SK-N-SH treated with all-trans-retinoic acid at 6 μM for 48 hours (cell line): ENCODE data around the gene STK11IP.

ENCODE experiments used
- ATAC-seq: fragments of 200-7000 bp; cut with Tn5 transposase; 3 replicates; pipeline ENCODE4 v1.9.1; 2020; ENCODE audit warnings: mild to moderate bottlenecking, moderate library complexity
- ARNTL ChIP-seq: fragments of 450-650 bp; formaldehyde crosslinking; IDR thresholded peaks from 2 replicates; pipeline ENCODE4 v1.5.0; 2020; ENCODE audit warnings: low read depth, mild to moderate bottlenecking, moderate library complexity, borderline replicate concordance
- BACH2 ChIP-seq: fragments of 250-450 bp; sonication (Bioruptor Pico); IDR thresholded peaks from 2 replicates; pipeline ENCODE4 v1.9.0; 2021; ENCODE audit warnings: mild to moderate bottlenecking, borderline replicate concordance
- CSDC2 ChIP-seq: fragments of 250-450 bp; sonication (Bioruptor Pico); IDR thresholded peaks from 2 replicates; pipeline ENCODE4 v1.5.0; 2020; ENCODE audit warnings: mild to moderate bottlenecking, moderate library complexity
- GLIS3 ChIP-seq: fragments of 250-450 bp; sonication (Bioruptor Pico); IDR thresholded peaks from 2 replicates; pipeline ENCODE4 v1.5.0; 2020; ENCODE audit warnings: mild to moderate bottlenecking, moderate library complexity
- ISL1 ChIP-seq: fragments of 250-450 bp; sonication (Bioruptor Pico); IDR thresholded peaks from 2 replicates; pipeline ENCODE4 v2.1.2; 2022; ENCODE audit warnings: mild to moderate bottlenecking, moderate library complexity
- OSR1 ChIP-seq: fragments of 250-450 bp; sonication (Bioruptor Pico); IDR thresholded peaks from 2 replicates; pipeline ENCODE4 v1.8.0; 2022; ENCODE audit warnings: moderate library complexity, mild to moderate bottlenecking, inconsistent platforms
- PPARA ChIP-seq: fragments of 250-450 bp; sonication (Bioruptor Pico); IDR thresholded peaks from 2 replicates; pipeline ENCODE4 v1.5.0; 2020; ENCODE audit warnings: mild to moderate bottlenecking, borderline replicate concordance
- RARB ChIP-seq: fragments of 250-450 bp; sonication (Bioruptor Pico); IDR thresholded peaks from 2 replicates; pipeline ENCODE4 v1.8.0; 2021; ENCODE audit warnings: mild to moderate bottlenecking, moderate library complexity
- TCF4 ChIP-seq: fragments of 250-450 bp; sonication (Bioruptor Pico); IDR thresholded peaks from 2 replicates; pipeline ENCODE4 v1.8.0; 2021; ENCODE audit warnings: mild to moderate bottlenecking, moderate library complexity, borderline replicate concordance
- ZC3H10 ChIP-seq: fragments of 250-450 bp; sonication (Bioruptor Pico); IDR thresholded peaks from 2 replicates; pipeline ENCODE4 v1.5.1; 2021; ENCODE audit warnings: mild to moderate bottlenecking, moderate library complexity
- ZFP3 ChIP-seq: fragments of 250-450 bp; sonication (Bioruptor Pico); IDR thresholded peaks from 2 replicates; pipeline ENCODE4 v1.5.0; 2020; ENCODE audit warnings: mild to moderate bottlenecking, moderate library complexity
- ZFP30 ChIP-seq: fragments of 450-650 bp; formaldehyde crosslinking; IDR thresholded peaks from 2 replicates; pipeline ENCODE4 v1.5.0; 2022; ENCODE audit warnings: mild to moderate bottlenecking, moderate library complexity
- ZNF565 ChIP-seq: fragments of 450-650 bp; formaldehyde crosslinking; conservative IDR thresholded peaks from 2 replicates; pipeline ENCODE4 v1.5.0; 2020; ENCODE audit warnings: low read depth, mild to moderate bottlenecking, moderate library complexity
- ZNF8 ChIP-seq: fragments of 450-650 bp; formaldehyde crosslinking; IDR thresholded peaks from 2 replicates; pipeline ENCODE4 v1.5.0; 2020; ENCODE audit warnings: mild to moderate bottlenecking, moderate library complexity
- TF ChIP-seq, protein P1 (sequence below): fragments of 250-450 bp; sonication (Bioruptor Pico); IDR thresholded peaks from 2 replicates; pipeline ENCODE4 v1.5.1; 2020; ENCODE audit warnings: low read depth, mild to moderate bottlenecking, moderate library complexity
- TF ChIP-seq, protein P2 (sequence below): fragments of 250-450 bp; sonication (Bioruptor Pico); IDR thresholded peaks from 2 replicates; pipeline ENCODE4 v1.5.0; 2020; ENCODE audit warnings: mild to moderate bottlenecking, moderate library complexity
- TF ChIP-seq, protein P3 (sequence below): fragments of 250-450 bp; sonication (Bioruptor Pico); IDR thresholded peaks from 2 replicates; pipeline ENCODE4 v1.8.0; 2020; ENCODE audit warnings: mild to moderate bottlenecking, moderate library complexity, borderline replicate concordance
- TF ChIP-seq, protein P4 (sequence below): fragments of 250-450 bp; sonication (Bioruptor Pico); IDR thresholded peaks from 2 replicates; pipeline ENCODE4 v1.5.1; 2021; ENCODE audit warnings: mild to moderate bottlenecking, moderate library complexity
- TF ChIP-seq, protein P5 (sequence below): fragments of 250-450 bp; sonication (Bioruptor Pico); IDR thresholded peaks from 2 replicates; pipeline ENCODE4 v1.8.0; 2021; ENCODE audit warnings: low read depth, mild to moderate bottlenecking, moderate library complexity, borderline replicate concordance

The STK11IP gene

DNA sequence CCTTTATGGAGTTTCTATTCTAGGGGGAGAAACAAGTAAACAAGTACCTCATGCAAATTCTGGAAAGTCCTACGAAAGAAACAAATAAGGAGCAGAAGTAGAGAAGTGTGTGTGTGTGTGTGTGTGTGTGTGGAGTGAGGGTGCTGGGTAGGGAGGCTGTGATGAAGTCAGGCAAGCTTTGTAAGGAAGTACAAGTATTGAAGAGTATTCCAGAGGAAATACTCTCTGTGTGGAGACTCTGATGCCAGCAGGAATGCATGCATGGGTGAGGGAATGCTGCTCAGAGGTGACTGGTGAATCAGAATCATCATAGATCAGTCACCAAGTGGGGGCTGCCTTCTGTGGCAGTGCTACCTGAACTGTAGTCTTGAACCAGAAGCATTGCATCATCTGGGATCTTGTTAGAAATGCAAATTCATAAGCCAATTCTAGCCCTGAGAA is 64.3 kb downstream of the STK11IP start (continued):
- TF ChIP-seq, protein P1, sequence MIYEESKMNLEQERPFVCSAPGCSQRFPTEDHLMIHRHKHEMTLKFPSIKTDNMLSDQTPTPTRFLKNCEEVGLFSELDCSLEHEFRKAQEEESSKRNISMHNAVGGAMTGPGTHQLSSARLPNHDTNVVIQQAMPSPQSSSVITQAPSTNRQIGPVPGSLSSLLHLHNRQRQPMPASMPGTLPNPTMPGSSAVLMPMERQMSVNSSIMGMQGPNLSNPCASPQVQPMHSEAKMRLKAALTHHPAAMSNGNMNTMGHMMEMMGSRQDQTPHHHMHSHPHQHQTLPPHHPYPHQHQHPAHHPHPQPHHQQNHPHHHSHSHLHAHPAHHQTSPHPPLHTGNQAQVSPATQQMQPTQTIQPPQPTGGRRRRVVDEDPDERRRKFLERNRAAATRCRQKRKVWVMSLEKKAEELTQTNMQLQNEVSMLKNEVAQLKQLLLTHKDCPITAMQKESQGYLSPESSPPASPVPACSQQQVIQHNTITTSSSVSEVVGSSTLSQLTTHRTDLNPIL (CRISPR knock-in tag): no peak

DNA sequence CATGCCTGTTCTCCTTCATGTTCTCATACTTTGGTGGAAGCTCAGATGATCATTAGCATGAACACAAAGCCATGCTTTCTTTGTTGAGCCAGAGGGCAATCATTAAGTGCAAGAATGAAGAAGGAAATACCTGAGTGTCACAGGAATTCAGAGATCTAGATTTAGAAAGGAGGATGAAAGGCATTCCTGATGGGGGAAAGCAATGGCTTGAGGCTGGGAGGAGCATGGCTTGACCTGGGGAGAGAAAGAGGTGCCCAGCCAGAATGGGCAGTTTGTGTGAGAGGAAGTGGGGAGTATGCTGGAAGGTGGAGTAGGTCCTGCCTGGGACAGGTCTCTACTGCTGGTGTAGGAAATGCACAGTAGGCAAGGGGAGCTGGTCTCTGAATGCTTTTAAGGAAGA is 64.9 kb downstream of the STK11IP start:
- ATAC-seq: no peak
- TF ChIP-seq ZNF565 (CRISPR knock-in tag) (no peak), ZFP3 (no peak), ISL1 (no peak), ARNTL (no peak), RARB (CRISPR knock-in tag) (no peak), ZFP30 (CRISPR knock-in tag) (no peak), ZC3H10 (CRISPR knock-in tag) (no peak), OSR1 (CRISPR knock-in tag) (no peak), CSDC2 (CRISPR knock-in tag) (no peak), PPARA (CRISPR knock-in tag) (no peak), GLIS3 (CRISPR knock-in tag) (no peak), TCF4 (CRISPR knock-in tag) (no peak)
- TF ChIP-seq, protein P1 (CRISPR knock-in tag): no peak
- TF ChIP-seq, protein P2, sequence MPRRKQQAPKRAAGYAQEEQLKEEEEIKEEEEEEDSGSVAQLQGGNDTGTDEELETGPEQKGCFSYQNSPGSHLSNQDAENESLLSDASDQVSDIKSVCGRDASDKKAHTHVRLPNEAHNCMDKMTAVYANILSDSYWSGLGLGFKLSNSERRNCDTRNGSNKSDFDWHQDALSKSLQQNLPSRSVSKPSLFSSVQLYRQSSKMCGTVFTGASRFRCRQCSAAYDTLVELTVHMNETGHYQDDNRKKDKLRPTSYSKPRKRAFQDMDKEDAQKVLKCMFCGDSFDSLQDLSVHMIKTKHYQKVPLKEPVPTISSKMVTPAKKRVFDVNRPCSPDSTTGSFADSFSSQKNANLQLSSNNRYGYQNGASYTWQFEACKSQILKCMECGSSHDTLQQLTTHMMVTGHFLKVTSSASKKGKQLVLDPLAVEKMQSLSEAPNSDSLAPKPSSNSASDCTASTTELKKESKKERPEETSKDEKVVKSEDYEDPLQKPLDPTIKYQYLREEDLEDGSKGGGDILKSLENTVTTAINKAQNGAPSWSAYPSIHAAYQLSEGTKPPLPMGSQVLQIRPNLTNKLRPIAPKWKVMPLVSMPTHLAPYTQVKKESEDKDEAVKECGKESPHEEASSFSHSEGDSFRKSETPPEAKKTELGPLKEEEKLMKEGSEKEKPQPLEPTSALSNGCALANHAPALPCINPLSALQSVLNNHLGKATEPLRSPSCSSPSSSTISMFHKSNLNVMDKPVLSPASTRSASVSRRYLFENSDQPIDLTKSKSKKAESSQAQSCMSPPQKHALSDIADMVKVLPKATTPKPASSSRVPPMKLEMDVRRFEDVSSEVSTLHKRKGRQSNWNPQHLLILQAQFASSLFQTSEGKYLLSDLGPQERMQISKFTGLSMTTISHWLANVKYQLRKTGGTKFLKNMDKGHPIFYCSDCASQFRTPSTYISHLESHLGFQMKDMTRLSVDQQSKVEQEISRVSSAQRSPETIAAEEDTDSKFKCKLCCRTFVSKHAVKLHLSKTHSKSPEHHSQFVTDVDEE: no peak
- TF ChIP-seq, protein P3, sequence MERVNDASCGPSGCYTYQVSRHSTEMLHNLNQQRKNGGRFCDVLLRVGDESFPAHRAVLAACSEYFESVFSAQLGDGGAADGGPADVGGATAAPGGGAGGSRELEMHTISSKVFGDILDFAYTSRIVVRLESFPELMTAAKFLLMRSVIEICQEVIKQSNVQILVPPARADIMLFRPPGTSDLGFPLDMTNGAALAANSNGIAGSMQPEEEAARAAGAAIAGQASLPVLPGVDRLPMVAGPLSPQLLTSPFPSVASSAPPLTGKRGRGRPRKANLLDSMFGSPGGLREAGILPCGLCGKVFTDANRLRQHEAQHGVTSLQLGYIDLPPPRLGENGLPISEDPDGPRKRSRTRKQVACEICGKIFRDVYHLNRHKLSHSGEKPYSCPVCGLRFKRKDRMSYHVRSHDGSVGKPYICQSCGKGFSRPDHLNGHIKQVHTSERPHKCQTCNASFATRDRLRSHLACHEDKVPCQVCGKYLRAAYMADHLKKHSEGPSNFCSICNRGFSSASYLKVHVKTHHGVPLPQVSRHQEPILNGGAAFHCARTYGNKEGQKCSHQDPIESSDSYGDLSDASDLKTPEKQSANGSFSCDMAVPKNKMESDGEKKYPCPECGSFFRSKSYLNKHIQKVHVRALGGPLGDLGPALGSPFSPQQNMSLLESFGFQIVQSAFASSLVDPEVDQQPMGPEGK (CRISPR knock-in tag): no peak
- TF ChIP-seq, protein P4, sequence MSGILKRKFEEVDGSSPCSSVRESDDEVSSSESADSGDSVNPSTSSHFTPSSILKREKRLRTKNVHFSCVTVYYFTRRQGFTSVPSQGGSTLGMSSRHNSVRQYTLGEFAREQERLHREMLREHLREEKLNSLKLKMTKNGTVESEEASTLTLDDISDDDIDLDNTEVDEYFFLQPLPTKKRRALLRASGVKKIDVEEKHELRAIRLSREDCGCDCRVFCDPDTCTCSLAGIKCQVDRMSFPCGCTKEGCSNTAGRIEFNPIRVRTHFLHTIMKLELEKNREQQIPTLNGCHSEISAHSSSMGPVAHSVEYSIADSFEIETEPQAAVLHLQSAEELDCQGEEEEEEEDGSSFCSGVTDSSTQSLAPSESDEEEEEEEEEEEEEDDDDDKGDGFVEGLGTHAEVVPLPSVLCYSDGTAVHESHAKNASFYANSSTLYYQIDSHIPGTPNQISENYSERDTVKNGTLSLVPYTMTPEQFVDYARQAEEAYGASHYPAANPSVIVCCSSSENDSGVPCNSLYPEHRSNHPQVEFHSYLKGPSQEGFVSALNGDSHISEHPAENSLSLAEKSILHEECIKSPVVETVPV (CRISPR knock-in tag): no peak
- TF ChIP-seq, all 23 proteins: peak for 0

DNA sequence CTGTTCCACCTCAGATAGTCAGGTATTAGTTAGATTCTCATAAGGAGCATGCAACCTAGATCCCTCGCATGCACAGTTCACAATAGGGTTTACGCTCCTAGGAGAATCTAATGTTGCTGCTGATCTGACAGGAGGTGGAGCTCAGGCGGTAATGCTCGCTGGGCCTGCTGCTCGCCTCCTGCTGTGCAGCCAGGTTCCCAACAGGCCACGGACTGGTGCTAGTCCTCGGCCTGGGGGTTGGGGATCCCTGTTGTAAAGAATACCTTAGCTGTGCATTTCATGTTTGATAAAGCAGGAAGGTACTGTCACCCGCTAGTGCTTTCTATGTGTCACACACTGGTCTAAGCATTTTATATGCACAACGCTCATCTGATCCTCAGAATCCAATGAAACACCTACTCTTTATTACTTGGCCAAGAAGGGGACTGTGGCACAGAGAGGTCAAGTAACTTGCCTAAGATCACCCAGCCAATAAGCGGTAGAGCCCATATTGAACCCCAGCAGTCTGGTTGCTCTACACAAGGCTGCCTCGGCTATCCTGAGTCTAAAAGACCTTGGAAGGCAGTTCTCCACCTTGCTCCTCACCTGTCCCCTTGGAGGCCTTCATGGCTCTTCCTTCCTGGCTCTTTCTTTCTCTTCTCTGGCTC is 65.6 kb downstream of the STK11IP start:
- TF ChIP-seq ARNTL (no peak), ZC3H10 (CRISPR knock-in tag) (no peak), PPARA (CRISPR knock-in tag) (no peak), BACH2 (CRISPR knock-in tag) (no peak)
- ATAC-seq: no peak

DNA sequence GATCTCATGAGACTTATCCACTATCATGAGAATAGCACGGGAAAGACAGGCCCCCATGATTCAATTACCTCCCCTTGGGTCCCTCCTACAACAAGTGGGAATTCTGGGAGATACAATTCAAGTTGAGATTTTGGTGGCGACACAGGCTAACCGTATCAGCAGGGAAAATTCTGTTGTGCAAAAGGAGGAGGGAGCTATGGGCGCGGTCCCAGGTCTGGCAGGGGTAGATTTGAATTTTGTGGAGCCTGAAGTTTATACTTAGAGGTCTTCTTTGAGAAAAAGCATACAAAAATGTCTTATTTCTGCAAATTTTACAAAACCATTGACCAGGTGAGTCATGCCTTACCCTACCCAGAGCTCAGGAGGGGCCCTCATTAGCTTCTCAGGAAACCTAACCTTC is 66.4 kb downstream of the STK11IP start:
- ATAC-seq: no peak
- no peak for TF ChIP-seq ZFP3
- TF ChIP-seq, protein P5, sequence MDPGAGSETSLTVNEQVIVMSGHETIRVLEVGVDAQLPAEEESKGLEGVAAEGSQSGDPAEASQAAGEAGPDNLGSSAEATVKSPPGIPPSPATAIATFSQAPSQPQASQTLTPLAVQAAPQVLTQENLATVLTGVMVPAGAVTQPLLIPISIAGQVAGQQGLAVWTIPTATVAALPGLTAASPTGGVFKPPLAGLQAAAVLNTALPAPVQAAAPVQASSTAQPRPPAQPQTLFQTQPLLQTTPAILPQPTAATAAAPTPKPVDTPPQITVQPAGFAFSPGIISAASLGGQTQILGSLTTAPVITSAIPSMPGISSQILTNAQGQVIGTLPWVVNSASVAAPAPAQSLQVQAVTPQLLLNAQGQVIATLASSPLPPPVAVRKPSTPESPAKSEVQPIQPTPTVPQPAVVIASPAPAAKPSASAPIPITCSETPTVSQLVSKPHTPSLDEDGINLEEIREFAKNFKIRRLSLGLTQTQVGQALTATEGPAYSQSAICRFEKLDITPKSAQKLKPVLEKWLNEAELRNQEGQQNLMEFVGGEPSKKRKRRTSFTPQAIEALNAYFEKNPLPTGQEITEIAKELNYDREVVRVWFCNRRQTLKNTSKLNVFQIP: no peak
- TF ChIP-seq ZFP30 (CRISPR knock-in tag): no peak
- no peak for TF ChIP-seq ZC3H10 (CRISPR knock-in tag)
- TF ChIP-seq ZNF565 (CRISPR knock-in tag): no peak
- no peak for TF ChIP-seq RARB (CRISPR knock-in tag)
- no peak for TF ChIP-seq ZNF8 (CRISPR knock-in tag)
- TF ChIP-seq ISL1: no peak
